Natural killer cell (primary cell): ENCODE data around the gene SMIM26. TPM values are rescaled to one million over a fixed set of nuclear protein-coding genes. Genes with fewer than 3 reads are reported as not detected.

Experiments
- ATAC-seq, 3 donors: fragments of 150-1000 bp in 2 of 3; fragments of 200-7000 bp in 1 of 3; cut with Tn5 transposase; 1 replicate in 1 of 3; 2 replicates in 2 of 3; pipeline ENCODE4 v1.10.0; 2021; ENCODE audit warnings: mild to moderate bottlenecking in 2 of 3, moderate library complexity in 2 of 3
- DNase-seq, 2 donors: peaks; one replicate each; pipeline versions ENCODE4 v3.0.0 to v3.0.0-alpha.2; 2013 to 2021; ENCODE audit warnings: mixed read lengths in 1 of 2
- H3K27ac ChIP-seq: one replicate; pipeline ENCODE4 v1.5.1; 2013; ENCODE audit warnings: mild to moderate bottlenecking, low read length
- H3K27me3 ChIP-seq: one replicate; pipeline ENCODE4 v1.6.1; 2013; ENCODE audit warnings: low read length; ENCODE audit not compliant: control insufficient read depth, insufficient read depth
- H3K36me3 ChIP-seq: one replicate; pipeline ENCODE4 v1.6.1; 2013; ENCODE audit warnings: low read length; ENCODE audit not compliant: control insufficient read depth, insufficient read depth
- H3K4me1 ChIP-seq: one replicate; pipeline ENCODE4 v1.6.1; 2013; ENCODE audit warnings: low read length; ENCODE audit not compliant: control insufficient read depth, insufficient read depth
- H3K4me3 ChIP-seq: one replicate; pipeline ENCODE4 v1.5.1; 2013; ENCODE audit warnings: low read length
- H3K9me3 ChIP-seq: one replicate; pipeline ENCODE4 v1.6.1; 2013; ENCODE audit warnings: low read length; ENCODE audit not compliant: control insufficient read depth, insufficient read depth
- H3K27ac Mint-ChIP-seq, 2 donors: one replicate each; pipeline ENCODE4 v1.8.0; 2022; ENCODE audit warnings: mild to moderate bottlenecking in 2 of 2, mixed read lengths in 2 of 2, moderate library complexity in 1 of 2
- H3K27me3 Mint-ChIP-seq, 2 donors: one replicate each; pipeline ENCODE4 v1.8.0; 2022; ENCODE audit warnings: low read depth in 2 of 2, mixed read lengths in 2 of 2
- H3K36me3 Mint-ChIP-seq: one replicate; pipeline ENCODE4 v1.8.0; 2022; ENCODE audit warnings: mixed read lengths
- H3K4me1 Mint-ChIP-seq, 2 donors: one replicate each; pipeline ENCODE4 v1.8.0; 2022; ENCODE audit warnings: mixed read lengths in 2 of 2
- H3K4me3 Mint-ChIP-seq: one replicate; pipeline ENCODE4 v1.8.0; 2022; ENCODE audit warnings: mild to moderate bottlenecking, moderate library complexity, mixed read lengths
- H3K9me3 Mint-ChIP-seq, 2 donors: one replicate each; pipeline ENCODE4 v1.8.0; 2022; ENCODE audit warnings: mixed read lengths in 2 of 2
- WGBS: methylation state at CpG from one replicate; pipeline ENCODE4 v1.1.7; 2013; ENCODE audit warnings: missing lambda C conversion rate; ENCODE audit not compliant: insufficient coverage; 5-methylcytosine and 5-hydroxymethylcytosine counted together
- intact Hi-C: fragments of 100-400 bp; cut with micrococcal nuclease; formaldehyde crosslinking; loops from one replicate; pipeline ENCODE4 v1.14.2; 2022
- total RNA-seq, 4 donors: library from RNA; stranded (reverse); fragments of 120-200 nt in 1 of 4; gene quantifications; one replicate each; pipeline versions ENCODE4 v1.2.3 to v1.2.4, GENCODE V29; 2013 to 2022
- TF ChIP-seq, protein P1 (sequence below): fragments of 200-600 bp; IDR thresholded peaks from one replicate; pipeline ENCODE4 v1.8.0; 2022; ENCODE audit warnings: antibody characterized with exemption

SMIM26 gene
- total RNA-seq, 3 donors from 2014 or later (not counting 1 experiment from before 2014, with no cell fraction given), result 38.6 to 48.8 (median 40.5) TPM

DNA sequence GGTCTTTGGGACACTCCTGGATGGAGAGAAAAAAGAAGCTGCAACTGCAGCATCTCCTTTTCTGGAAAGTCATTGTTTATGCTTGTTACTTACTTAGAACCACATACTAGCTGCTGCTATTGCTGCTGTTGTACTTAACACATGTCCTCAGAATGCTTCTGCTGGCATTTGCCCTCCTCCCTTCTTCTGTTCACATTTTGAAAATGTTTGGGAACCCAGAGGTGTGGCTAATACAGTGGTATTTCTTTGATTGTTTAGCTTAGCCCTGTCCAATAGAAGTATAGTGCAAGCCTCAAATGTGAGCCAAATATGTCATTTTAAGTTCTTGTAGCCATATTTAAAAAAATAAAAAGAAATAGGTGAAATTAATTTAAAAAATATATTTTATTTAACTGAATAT lies 29.0 kb downstream of the SMIM26 start:
- H3K27me3 Mint-ChIP-seq, result no peaks in the 10 kb centered on the region
- no peaks in the 10 kb centered on the region for H3K4me1 ChIP-seq
- no peak for DNase-seq
- H3K4me3 ChIP-seq, result no peak overlapping the region
- no peak for ATAC-seq
- no peaks in the 10 kb centered on the region for H3K27me3 ChIP-seq
- no peak overlapping the region for H3K27ac Mint-ChIP-seq
- peaks cover 0 to 5% of the 10 kb centered on the region in 2 donors for H3K4me1 Mint-ChIP-seq
- H3K9me3 ChIP-seq, result no peaks in the 10 kb centered on the region
- H3K27ac ChIP-seq, result no peak overlapping the region
- H3K9me3 Mint-ChIP-seq, result no peaks in the 10 kb centered on the region
- peaks cover 10% of the 10 kb centered on the region for H3K36me3 Mint-ChIP-seq
- intact Hi-C loops, result no loop called here
- peaks cover 9% of the 10 kb centered on the region for H3K36me3 ChIP-seq
- TF ChIP-seq, protein P1, sequence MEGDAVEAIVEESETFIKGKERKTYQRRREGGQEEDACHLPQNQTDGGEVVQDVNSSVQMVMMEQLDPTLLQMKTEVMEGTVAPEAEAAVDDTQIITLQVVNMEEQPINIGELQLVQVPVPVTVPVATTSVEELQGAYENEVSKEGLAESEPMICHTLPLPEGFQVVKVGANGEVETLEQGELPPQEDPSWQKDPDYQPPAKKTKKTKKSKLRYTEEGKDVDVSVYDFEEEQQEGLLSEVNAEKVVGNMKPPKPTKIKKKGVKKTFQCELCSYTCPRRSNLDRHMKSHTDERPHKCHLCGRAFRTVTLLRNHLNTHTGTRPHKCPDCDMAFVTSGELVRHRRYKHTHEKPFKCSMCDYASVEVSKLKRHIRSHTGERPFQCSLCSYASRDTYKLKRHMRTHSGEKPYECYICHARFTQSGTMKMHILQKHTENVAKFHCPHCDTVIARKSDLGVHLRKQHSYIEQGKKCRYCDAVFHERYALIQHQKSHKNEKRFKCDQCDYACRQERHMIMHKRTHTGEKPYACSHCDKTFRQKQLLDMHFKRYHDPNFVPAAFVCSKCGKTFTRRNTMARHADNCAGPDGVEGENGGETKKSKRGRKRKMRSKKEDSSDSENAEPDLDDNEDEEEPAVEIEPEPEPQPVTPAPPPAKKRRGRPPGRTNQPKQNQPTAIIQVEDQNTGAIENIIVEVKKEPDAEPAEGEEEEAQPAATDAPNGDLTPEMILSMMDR, result no peak
- no peak overlapping the region for H3K4me3 Mint-ChIP-seq

DNA sequence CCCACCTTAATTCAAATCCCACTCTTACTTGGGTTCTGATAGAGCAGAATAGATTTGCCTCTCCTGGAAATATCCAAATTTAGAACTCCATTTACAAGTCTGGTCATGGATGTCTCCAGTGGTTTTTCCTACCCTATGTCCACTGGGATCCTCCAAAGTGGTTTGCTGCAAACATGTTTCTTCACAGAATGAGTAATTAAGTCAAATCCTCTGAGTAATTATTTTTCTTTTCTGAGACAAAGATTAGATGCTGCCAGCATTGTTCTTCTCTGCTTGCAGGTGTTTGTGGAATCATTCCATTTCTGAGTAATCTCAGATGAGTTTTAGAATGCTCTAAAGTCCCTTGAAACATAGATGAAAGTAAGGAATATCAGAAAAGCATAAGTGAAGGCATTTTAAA lies 42.5 kb downstream of the SMIM26 start:
- TF ChIP-seq, protein P1, result no peak
- peaks cover 2 to 7% of the 10 kb centered on the region in 2 donors for H3K4me1 Mint-ChIP-seq
- no peaks in the 10 kb centered on the region for H3K4me1 ChIP-seq
- DNase-seq (no peak), ATAC-seq (no peak)
- H3K36me3 Mint-ChIP-seq, result no peaks in the 10 kb centered on the region
- no peak overlapping the region for H3K27ac ChIP-seq
- intact Hi-C loops, result no loop called here
- no peak overlapping the region for H3K4me3 Mint-ChIP-seq
- H3K36me3 ChIP-seq, result peaks cover 1% of the 10 kb centered on the region
- peak overlapping the region in 1 of 2 donors; percentile 29 for H3K27ac Mint-ChIP-seq
- no peaks in the 10 kb centered on the region for H3K27me3 Mint-ChIP-seq
- H3K27me3 ChIP-seq, result no peaks in the 10 kb centered on the region
- no peaks in the 10 kb centered on the region for H3K9me3 ChIP-seq
- no peaks in the 10 kb centered on the region for H3K9me3 Mint-ChIP-seq
- no peak overlapping the region for H3K4me3 ChIP-seq

DNA sequence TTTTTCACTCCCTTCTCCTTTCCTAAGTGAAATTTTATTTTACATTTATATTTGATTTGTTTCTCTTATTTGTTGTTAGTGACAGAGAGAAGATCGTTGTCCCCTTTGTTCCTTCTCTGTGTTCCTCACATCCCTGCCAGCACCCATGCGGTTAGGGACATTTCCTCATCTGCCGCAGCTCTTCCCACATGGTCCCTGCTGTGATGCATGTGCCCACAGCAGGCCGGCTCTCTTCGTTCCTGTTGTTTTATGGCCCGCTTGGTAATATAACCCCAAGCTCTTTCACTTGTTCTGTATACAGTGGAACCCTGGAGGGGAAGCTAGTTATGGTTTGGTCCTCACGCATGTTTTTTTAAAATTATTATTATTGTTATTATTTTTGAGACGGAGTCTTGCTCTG lies 44.3 kb downstream of the SMIM26 start:
- Histone ChIP-seq H3K4me3 (no peak overlapping the region), H3K27me3 (no peaks in the 10 kb centered on the region), H3K36me3 (peaks cover 1% of the 10 kb centered on the region), H3K27ac (no peak overlapping the region), H3K9me3 (no peaks in the 10 kb centered on the region), H3K4me1 (no peaks in the 10 kb centered on the region)
- H3K27ac Mint-ChIP-seq, result no peak overlapping the region
- ATAC-seq (no peak), DNase-seq (no peak)
- H3K9me3 Mint-ChIP-seq, result no peaks in the 10 kb centered on the region
- 92% methylated on average over 7 of the region's 8 CpGs for WGBS
- H3K4me3 Mint-ChIP-seq, result no peak overlapping the region
- intact Hi-C loops, result no loop called here
- peaks cover 5 to 7% of the 10 kb centered on the region in 2 donors for H3K4me1 Mint-ChIP-seq
- H3K27me3 Mint-ChIP-seq, result no peaks in the 10 kb centered on the region
- no peaks in the 10 kb centered on the region for H3K36me3 Mint-ChIP-seq
- TF ChIP-seq, protein P1, result no peak

DNA sequence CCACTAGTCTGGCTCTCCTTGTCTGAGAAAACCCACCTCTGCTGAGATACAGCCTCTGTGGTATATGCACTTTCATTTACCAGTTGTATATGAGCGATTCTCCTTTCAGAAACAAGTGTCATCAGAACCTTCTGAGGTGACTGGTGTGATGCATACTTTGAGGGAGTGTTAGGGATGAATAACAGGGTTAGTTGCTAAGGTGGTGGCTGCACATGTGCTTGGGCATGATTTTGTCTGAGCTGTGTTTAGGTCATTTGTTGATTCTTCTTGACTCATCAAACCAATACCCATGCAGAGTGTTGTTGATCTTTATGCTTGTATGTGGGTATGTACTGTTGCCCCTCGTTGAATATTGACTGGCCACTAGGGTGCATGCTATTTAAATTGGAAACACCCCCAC lies 46.3 kb downstream of the SMIM26 start:
- no peak for DNase-seq
- H3K27me3 ChIP-seq, result no peaks in the 10 kb centered on the region
- no peaks in the 10 kb centered on the region for H3K9me3 Mint-ChIP-seq
- H3K4me1 Mint-ChIP-seq, result peaks cover 2 to 5% of the 10 kb centered on the region in 2 donors
- ATAC-seq, result no peak
- no peak overlapping the region for H3K27ac ChIP-seq
- no peaks in the 10 kb centered on the region for H3K27me3 Mint-ChIP-seq
- H3K9me3 ChIP-seq, result no peaks in the 10 kb centered on the region
- WGBS, result 100% methylated on average over 1 of the region's 2 CpGs
- H3K27ac Mint-ChIP-seq, result no peak overlapping the region
- H3K36me3 ChIP-seq, result peaks cover 4% of the 10 kb centered on the region
- TF ChIP-seq, protein P1, result no peak
- no peak overlapping the region for H3K4me3 ChIP-seq
- H3K36me3 Mint-ChIP-seq, result no peaks in the 10 kb centered on the region
- intact Hi-C loops, result no loop called here
- no peak overlapping the region for H3K4me3 Mint-ChIP-seq
- H3K4me1 ChIP-seq, result no peaks in the 10 kb centered on the region
